Activated naive CD4-positive, alpha-beta T cell treated with anti-CD3 and anti-CD28 coated beads, Interleukin-2, amount 50 U/mL, for 72 hours (primary cell): ENCODE data around the gene KIF1A. TPM values are rescaled to one million over a fixed set of nuclear protein-coding genes. Genes with fewer than 3 reads are reported as not detected.

Source experiments
- ATAC-seq, 2 donors: fragments of 150-1000 bp; cut with Tn5 transposase; 2 replicates each; pipeline ENCODE4 v1.10.0; 2021; ENCODE audit warnings: mild to moderate bottlenecking in 2 of 2, moderate library complexity in 2 of 2
- DNase-seq, 2 donors: peaks; one replicate each; pipeline ENCODE4 v3.0.0; 2021 to 2022; ENCODE audit warnings: low spot score in 2 of 2
- H3K27ac Mint-ChIP-seq, 2 donors: one replicate each; pipeline ENCODE4 v1.8.0; 2022; ENCODE audit warnings: mild to moderate bottlenecking in 2 of 2, mixed read lengths in 2 of 2
- H3K36me3 Mint-ChIP-seq, 2 donors: one replicate each; pipeline ENCODE4 v1.8.0; 2022; ENCODE audit warnings: mixed read lengths in 2 of 2
- H3K9me3 Mint-ChIP-seq, 2 donors: one replicate each; pipeline ENCODE4 v1.8.0; 2022; ENCODE audit warnings: mixed read lengths in 2 of 2
- total RNA-seq, 2 donors: library from RNA; stranded (reverse); gene quantifications; one replicate each; pipeline ENCODE4 v1.2.3, GENCODE V29; 2022

Gene KIF1A
- total RNA-seq, 2 donors from 2014 or later = 2.1 to 6.6 TPM

DNA sequence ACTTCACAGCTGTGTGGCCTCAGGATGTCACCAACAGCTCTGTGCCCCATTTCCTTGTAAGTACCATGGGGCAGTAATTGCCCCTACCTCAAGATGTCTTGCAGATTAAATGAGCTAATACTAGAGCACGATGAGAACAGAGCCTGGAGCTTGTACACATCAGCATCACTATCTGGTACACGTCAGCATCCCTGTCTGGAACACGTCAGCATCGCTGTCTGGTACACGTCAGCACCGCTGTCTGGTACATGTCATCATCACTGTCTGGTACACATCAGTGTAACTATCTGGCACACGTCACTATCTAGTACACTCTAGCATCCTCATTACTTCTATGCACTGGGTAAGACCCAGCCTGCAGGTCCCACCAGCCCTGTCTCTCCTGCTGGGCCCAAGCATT is 91.2 kb downstream of the KIF1A start:
- Mint-ChIP-seq H3K9me3 (no peaks in the 10 kb centered on the region), H3K36me3 (no peaks in the 10 kb centered on the region), H3K27ac (no peak overlapping the region)
- DNase-seq = no peak
- no peak for ATAC-seq

DNA sequence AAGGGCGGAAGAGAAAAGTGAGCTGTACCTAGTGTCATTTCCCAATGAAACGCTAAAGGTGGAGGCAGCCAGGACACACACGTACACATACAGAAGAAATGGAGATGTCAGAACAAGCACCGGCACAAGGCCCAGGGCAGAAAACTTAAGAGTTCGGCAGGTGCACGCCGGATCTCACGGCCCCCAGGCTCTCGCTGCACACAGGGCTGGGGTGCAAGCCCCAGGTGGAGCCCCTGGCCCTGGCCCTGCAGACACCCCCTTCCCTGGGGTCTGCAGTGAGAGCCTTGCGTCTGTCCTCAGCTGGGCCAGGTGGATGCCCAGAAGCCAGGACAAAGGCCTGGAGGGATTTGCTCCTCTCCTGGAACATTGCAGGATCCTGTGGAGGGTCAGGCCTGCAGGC is 91.7 kb downstream of the KIF1A start:
- DNase-seq = no peak
- Mint-ChIP-seq H3K9me3 (no peaks in the 10 kb centered on the region), H3K36me3 (no peaks in the 10 kb centered on the region), H3K27ac (no peak overlapping the region)
- ATAC-seq = no peak

DNA sequence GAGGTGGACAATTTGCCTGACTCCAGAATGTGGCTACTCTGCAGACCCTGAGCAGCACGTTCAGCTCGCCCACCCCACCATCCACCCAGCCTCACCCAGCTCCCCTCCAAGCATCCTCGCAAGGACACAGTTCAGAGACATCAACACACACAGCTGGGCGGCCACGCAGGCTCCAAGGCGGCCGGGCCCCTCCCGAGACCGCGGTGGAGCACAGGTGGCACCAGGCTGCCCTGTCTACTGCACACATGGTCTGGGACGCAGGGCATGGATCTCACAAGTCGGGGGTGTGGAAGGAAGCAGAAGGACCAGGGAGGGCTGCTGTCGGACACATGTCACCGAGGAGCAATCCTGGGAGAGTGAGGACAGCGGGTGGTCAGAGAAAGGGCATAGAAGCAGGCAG is 92.1 kb downstream of the KIF1A start:
- DNase-seq (no peak), ATAC-seq (no peak)
- Mint-ChIP-seq H3K9me3 (no peaks in the 10 kb centered on the region), H3K36me3 (no peaks in the 10 kb centered on the region), H3K27ac (no peak overlapping the region)

DNA sequence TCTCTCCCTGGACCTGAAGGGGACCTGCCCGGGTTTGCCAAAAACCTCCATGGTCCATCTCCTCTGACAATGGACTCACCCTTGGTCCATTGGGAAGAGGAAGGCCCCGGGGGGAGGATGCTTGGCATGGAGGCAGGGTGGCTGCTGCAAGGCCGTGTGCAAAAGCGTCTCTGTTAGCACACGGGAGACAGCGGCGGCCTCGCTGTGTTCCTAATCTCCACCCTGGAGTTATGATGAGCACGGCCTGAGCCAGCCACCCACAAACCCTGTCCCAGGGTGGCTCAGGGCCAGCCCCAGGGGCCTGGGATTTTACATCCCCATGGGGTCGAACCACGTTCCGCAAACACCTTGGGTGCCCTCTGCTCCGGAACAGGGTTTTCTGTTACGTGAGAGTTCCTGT is 92.6 kb downstream of the KIF1A start:
- DNase-seq (no peak), ATAC-seq (no peak)
- Mint-ChIP-seq H3K27ac (peak overlapping the region in 1 of 2 donors; percentile 25), H3K36me3 (no peaks in the 10 kb centered on the region), H3K9me3 (no peaks in the 10 kb centered on the region)

DNA sequence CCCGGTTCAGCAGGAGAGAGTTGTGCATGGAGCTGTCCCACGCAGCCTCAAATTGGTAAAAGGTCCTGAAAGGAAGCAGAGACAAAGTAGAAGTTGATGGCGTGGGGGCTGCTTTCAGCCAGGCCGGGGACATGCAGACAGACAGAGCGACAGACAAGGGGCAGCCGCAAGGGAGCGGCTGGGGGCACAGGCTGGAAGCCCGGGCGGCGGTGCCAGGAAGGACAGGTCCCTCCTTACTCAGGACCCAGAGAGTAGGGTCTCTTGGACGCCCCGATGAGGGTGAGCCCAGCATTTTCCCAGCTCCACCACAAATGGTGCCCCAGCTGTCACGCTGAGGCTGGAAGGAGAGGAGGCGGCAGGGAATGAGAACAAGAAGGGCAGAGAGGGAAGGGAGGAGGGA is 93.1 kb downstream of the KIF1A start:
- no peak for DNase-seq
- Mint-ChIP-seq H3K9me3 (no peaks in the 10 kb centered on the region), H3K27ac (peak overlapping the region; percentile 25 to 29), H3K36me3 (no peaks in the 10 kb centered on the region)
- ATAC-seq = no peak

DNA sequence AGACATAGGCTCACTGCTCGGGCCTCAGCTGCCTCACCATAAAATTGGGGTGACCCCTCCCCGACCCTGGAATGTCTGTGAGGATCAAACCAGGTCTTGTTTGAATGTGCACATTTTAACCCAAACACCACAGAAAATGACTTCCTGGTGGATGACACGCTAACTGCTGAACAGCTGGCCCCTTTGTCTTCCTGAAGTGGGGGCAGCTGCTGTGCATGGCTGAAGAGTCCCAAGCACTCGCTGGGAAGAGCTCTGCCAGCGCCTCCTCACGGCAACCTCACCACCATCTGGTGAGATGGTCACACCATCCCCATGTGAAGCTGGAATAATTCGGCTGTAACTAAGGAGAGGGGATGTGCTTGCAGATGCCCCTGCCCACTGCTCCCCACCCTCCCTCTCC is 94.3 kb downstream of the KIF1A start:
- no peak overlapping the region for H3K27ac Mint-ChIP-seq
- ATAC-seq (no peak), DNase-seq (no peak)
- no peaks in the 10 kb centered on the region for H3K9me3 Mint-ChIP-seq
- H3K36me3 Mint-ChIP-seq = no peaks in the 10 kb centered on the region

DNA sequence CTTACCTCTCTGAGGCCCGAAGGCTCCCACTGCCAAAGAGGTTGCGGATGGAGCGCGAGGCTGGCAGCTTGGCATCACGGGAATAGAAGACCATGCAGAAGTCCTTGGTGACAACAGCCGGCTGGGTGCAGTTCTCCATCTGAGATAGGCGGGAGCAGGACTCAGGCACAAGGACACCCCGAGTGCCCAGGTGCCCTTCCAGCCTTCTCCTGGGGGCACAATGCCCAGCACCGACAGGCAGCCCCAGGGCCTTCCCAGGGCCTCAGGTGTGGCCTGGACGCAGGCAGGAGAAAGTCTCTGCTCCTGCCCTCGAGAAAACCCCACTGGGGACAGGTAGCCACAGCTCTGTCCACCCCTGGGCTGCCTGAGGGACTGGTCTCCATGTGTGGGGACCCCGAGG is 94.8 kb downstream of the KIF1A start:
- DNase-seq (no peak), ATAC-seq (no peak)
- no peaks in the 10 kb centered on the region for H3K36me3 Mint-ChIP-seq
- no peak overlapping the region for H3K27ac Mint-ChIP-seq
- no peaks in the 10 kb centered on the region for H3K9me3 Mint-ChIP-seq

DNA sequence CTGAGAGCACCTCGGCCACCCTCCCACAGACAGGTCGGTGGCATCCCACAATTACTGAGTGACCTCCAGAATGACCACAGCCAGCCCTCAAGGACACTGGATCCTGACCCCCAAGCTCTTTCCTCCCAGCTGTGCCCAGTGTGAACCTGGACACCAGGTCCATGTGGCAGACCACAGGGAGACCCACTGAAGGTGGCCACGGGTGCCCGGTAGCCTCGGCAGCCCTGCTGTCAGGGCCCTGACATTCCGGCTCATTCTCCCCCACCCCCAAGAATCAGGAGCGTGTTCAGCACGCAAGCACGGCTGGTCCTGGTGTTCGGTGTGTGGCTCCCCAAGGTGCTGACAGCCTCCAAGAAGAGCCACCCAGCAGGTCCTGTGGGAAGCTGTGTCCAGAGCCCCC is 95.6 kb downstream of the KIF1A start:
- Mint-ChIP-seq H3K36me3 (no peaks in the 10 kb centered on the region), H3K9me3 (no peaks in the 10 kb centered on the region), H3K27ac (no peak overlapping the region)
- DNase-seq (no peak), ATAC-seq (no peak)

DNA sequence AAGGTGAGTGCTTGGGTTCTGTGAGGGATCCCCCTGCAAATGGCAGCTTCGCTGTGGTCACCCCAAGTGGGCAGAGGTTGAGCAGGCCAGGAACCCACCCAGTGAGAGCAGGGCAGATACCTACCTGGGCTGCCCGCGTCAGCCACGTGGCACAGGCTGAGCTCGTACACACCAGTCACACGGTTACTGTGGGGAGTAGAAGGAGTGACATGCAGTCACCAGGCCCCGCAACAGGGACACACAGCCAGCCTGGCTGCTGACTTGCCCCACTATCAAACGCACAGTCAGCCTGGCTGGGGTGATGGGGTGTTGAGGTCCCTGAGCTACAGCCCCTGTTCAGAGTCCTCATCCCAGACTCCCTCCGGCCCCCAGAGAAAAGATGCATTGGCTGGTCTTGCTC is 96.2 kb downstream of the KIF1A start:
- H3K27ac Mint-ChIP-seq = no peak overlapping the region

DNA sequence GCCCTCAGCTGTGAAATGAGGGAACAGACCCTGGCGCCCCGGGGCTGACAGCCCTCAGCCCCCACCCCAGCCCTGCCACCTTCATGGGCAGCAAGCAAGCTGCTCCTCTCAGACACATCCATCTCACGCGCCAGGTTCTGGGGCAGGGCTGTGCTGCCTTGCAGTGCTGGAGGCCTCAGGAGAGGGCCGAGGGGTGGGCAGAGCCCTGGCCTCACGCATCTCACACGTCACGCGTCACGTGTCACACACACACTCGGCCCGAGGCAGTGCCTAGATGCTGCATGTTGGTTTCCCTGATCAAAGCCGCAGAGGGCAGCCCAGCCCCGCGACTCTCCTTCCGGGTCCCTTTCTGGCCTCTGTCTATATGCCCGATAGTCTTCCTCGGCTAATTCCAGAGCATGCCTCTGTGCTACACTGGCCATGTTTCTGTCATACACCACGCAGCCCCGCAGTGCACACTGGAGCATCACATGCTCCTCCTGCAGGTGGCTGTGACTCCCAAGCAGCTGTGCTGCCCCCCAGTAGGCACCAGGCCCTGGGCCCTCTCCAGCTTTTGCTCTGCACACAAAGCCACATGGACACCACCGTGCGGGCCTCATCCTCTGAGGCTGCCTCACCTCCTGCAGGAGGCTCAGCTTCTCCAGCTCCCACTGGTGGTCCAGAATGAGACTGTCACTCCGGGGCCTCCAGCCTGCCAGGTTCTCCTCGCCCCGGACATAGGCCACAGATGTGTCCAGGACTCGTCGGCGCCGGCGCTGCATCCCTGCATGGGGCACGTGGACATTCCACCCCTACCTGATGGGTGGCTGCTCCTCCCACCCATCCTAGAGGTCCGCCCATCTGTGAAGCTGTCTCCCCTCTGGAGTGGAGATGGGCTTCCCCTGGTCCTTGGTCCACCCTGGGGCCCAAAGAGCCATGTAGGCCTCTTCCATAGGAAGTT is 97.0 kb downstream of the KIF1A start:
- DNase-seq (no peak), ATAC-seq (no peak)
- Mint-ChIP-seq H3K27ac (no peak overlapping the region), H3K9me3 (no peaks in the 10 kb centered on the region), H3K36me3 (no peaks in the 10 kb centered on the region)

More for the DNA sequence above, 96.2 kb downstream of the KIF1A start:
- ATAC-seq = no peak
- no peaks in the 10 kb centered on the region for H3K36me3 Mint-ChIP-seq
- DNase-seq = no peak
- H3K9me3 Mint-ChIP-seq = no peaks in the 10 kb centered on the region

DNA sequence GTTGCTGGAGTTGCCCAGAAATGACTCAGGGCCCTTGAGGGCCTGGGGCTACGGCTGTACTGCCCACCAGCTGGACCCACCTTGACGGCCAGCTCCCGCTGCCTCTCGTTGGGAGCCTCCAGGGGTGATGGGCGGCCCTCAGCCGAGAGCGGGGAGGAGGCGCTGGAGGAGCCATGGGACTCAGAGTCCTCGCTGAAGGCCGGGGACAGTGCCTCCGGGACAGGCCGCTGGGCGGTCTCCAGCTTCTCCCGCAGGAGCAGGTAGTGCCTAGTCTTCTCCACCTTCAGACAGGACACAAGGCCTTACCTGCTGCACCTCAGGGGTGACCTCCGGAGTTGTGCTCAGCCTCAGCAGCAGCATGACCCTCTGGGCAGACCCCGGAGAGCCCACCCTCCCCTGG is 97.6 kb downstream of the KIF1A start:
- ATAC-seq (no peak), DNase-seq (no peak)
- Mint-ChIP-seq H3K27ac (no peak overlapping the region), H3K9me3 (no peaks in the 10 kb centered on the region), H3K36me3 (no peaks in the 10 kb centered on the region)

DNA sequence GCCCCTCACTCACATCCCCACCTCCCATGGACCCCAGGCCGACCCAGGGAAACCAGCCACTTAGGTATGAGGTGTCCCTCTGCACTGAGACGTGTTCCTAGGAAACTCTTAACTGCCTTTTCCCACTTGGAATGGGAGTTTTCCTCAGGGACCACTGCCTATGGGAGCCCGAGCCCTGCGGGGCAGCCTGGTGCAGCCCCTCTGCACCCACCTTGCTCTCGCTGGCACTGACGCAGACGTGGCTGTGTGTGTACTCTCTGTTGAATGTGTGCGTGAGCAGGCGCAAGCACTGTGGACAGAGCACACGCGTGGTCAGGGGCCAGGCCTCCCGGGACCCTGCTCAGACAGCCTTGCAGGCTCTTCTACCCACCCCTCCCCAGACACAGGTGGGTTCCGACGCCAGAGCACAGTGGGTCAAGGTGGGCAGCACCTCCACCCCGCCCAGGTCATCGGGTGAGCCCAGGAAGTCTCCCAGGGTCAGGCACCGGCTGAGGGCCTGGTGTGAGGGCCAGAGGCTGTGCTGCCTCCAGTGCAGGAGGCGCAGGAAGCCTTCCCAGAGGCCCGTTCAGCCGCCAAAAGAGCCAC is 98.3 kb downstream of the KIF1A start:
- ATAC-seq = no peak
- no peaks in the 10 kb centered on the region for H3K9me3 Mint-ChIP-seq

DNA sequence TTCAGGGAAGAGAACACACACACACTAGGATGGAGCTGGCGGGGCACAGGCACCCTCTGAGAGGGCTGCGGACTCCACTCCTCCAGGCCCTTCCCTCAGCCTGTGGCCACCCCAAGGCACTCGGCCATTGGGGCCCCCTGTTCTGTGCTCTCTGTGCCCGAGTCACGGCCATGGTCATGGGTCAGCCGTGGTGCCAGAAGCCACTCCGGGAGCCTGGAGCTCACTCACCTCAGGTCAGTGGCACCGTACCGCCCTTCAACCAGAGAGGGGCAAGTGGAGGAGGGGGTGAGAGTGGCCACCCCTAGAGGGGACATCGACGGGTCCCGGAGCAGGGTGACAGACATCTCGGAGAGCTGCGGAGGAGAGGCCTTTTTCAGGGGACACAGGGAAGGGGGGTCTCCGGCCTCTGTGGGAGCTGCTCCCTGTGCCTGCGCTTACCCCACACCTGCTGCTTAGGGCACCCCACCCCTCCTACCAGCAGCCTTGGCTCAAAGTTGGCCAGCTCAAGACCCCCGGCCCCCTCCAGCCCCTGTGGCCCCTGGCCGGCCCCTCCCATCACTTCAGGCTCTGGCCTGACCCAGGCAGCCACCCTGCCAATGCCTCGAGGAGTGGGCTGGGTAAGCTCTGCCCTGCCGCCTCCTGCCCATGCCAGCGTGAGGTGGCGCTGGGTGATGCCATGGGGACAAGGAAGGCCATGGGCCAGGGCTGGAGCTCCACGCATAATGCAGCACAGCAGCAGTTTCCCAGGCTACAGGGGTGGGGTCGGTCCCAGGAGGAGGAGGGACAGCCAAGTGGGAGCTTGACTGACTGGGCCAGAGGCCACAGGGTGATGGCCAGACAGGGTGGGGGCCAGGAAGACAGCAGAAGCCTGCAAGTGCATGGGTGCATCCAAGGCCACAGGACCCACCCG is 99.1 kb downstream of the KIF1A start:
- ATAC-seq = no peak
- no peak overlapping the region for H3K27ac Mint-ChIP-seq

More for the DNA sequence above, 98.3 kb downstream of the KIF1A start:
- H3K36me3 Mint-ChIP-seq = no peaks in the 10 kb centered on the region
- H3K27ac Mint-ChIP-seq = no peak overlapping the region
- no peak for DNase-seq

DNA sequence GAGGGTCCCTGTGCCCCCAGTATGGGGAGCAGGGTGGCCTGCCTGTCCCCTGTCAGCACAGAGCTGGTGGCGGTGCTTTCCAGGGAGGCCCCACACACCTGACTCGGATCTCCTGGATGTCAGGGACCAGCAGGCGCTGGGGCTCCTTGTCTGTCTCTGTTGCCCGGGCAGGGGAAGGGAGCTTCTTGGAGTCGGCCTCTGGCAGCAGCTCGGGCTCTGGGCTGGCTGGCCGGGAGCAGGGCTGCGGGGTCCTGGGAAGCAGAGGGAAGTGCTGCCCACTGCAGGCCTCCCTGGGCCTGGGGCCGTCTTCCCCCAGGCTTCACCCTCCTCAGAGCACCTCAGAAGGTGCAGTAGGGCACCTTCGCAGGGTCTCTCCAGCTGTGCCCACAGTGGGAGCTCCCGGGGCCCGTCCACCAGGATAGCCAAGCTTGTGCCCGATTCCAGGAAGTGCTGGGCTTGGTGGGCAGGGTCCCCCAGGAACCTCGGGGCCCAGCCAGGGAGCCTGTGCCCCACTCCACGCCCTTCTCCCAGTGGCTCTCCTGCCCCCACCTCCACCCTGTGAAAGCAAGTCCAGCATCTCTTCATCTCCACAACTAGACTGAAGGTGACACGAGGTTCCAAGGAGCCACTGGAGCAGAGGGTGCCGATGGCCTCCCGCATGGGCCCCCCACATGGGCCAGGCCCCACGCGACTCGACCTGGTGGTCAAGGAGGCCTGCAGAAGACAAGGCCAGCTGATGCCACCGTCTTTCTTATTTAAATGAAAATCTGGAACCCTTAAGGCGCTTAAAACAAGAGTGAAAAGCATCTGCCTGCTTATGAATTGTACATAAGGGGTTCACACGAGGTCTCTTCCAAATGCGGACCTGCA is 100.1 kb downstream of the KIF1A start:
- Mint-ChIP-seq H3K9me3 (no peaks in the 10 kb centered on the region), H3K36me3 (no peaks in the 10 kb centered on the region), H3K27ac (no peak overlapping the region)
- DNase-seq (no peak), ATAC-seq (no peak)

More for the DNA sequence above, 99.1 kb downstream of the KIF1A start:
- Mint-ChIP-seq H3K36me3 (no peaks in the 10 kb centered on the region), H3K9me3 (no peaks in the 10 kb centered on the region)
- no peak for DNase-seq

DNA sequence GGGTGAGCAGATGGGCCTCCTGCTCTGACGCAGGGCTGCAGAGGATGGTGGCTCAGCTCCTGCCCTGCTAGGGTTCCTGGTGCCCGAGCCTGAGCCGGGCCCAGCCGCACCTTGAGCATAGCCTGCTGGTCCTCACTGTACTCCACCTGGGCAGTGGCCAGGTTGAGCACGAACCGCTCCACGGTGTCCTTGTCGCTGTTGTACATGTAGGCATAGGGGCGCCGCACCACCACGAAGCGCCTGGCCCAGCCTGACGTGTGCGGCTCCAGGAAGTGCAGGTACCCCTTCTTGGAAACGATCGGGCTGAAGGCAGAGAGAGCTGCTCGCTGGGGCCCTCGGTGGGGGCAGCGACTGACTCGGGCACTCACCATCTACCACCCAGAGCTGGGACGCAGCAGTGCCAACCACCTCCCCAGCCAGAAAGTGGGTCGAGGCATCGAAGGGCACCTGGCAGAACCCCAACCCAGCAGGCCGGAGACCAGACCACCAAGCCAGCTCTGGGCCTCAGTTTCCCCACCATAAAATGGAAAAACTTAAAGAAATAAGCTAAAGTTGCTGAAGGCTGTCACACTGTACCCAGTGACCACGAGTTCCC is 101.0 kb downstream of the KIF1A start:
- Mint-ChIP-seq H3K9me3 (no peaks in the 10 kb centered on the region), H3K27ac (peak overlapping the region in 1 of 2 donors; percentile 68), H3K36me3 (no peaks in the 10 kb centered on the region)
- no peak for ATAC-seq
- no peak for DNase-seq
